DMS53 treated with DMSO at 0.1 percent for 48 hours (cell line): ENCODE results near the gene KIRREL3.

Source experiments
- DNase-seq: peaks from one replicate; lab custom pipeline; 2025; ENCODE audit not compliant: unreplicated experiment; lab: John Stamatoyannopoulos, UW

KIRREL3 gene

GRCh38 chr11:126918556-126918955, 82.0 kb downstream of the KIRREL3 start:
- no peak for DNase-seq

DNA sequence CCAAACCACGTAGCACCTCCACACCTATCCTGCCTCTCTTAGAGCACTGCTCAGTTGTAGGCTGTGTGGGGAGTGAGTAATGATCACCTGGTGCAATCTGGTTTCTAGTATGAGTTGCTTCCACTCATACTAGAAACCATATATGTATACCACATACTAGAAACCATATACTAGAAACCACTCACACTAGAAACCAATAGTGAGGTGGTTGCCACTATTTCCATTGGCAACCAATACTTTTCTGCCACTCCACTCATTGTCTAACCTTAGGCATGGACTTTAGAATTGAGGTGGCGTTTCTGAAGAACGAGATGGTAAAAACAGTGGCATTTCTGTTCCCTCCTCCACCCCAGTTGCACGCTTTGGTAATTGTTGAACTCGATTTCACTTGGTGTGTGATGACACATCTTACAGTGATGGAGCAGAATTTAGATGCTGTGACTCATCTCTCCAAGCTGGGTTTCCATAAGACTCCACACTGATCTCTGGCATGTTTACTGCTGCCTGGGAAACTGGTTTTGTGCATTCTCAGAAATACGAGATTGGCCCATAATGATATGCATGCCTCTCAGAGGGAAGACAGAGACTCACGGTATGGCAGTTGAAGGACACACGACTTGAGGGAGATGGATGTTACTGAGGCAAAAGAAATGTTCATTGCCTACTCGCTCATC, 82.9 kb downstream of the KIRREL3 start:
- no peak for DNase-seq

DNA sequence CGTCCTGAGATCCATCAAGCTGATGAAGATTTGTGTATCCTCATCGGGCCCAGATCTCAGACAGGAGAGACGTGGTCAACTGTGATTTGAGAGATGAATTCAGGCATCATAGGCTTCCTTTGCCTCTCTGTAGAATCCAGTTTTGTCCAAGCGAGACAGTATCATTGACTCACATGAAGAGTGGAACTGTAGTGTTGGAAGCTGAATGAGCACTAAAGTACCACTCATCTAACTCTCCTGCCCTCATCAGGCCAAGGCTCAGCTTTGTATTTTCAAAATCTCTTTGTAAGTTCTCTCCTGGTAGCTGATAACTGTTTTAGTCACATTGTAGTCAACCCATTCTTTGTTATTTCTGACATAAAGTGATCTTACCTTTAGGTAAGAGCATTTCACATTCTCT, 85.1 kb downstream of the KIRREL3 start:
- no peak for DNase-seq

- DNase-seq: no peak
Observed at GRCh38 chr11:126914941-126915340, 85.6 kb downstream of the KIRREL3 start.

GRCh38 chr11:126914166-126914565, 86.4 kb downstream of the KIRREL3 start:
- no peak for DNase-seq

DNA sequence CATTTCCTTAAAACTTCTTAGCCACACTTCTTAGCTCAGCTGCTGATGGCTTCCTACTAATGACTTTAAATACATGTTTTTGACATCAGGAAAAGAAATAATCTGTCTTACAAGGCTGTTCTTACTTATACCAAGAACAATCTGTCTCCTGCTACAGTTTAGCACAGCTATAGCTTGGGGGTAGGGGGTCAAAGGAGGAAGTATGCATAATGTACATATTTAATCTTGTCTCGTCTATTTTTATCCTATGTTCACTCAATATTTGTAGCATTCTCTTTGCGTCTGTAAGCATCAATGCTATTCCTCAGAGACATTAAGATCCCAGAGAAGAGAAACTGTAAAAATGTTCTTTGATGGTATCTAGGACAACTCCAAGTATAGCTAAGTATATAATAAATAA, 96.0 kb downstream of the KIRREL3 start:
- DNase-seq: no peak

GRCh38 chr11:126901783-126902182, 98.8 kb downstream of the KIRREL3 start:
- no peak for DNase-seq

- DNase-seq: no peak
Observed at GRCh38 chr11:126899961-126900748, 100.4 kb downstream of the KIRREL3 start.

DNA sequence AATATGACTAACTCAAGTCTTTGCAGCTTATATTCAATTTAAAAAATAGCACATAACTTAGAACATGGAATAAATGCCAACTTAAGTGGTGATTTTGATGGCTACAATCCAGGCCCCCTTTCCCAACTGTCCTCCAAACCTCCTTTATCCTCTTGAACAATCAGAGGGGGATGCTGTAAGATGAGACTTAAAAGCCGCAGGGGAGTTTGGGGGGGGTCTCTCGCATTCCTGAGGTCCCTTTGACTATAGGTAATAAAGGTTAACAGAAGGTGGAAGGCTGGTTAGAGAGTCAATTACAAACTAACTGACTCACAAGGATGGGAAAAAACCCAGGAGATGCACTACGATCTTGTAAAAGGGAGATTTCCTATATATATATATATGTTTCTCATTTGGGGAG, 101.8 kb downstream of the KIRREL3 start:
- DNase-seq: no peak

DNA sequence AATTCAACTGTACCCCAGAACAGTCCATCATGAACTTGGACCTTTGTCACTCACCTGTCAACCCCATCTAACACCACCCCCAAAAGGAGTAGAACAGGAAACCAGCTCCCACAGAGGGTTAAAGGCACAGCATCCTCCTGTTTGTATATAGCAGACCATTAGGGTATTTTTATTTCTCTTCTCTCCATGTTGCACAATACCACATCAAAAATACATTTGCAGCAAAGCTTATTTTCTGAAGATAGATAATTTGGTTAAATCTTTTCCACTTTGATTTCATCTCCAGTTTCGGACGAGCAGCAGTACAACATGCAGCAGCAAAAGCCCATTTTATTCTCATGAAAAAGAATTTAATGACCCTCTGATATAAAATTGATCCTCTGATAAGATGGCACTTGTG, 103.1 kb downstream of the KIRREL3 start:
- DNase-seq: no peak

DNA sequence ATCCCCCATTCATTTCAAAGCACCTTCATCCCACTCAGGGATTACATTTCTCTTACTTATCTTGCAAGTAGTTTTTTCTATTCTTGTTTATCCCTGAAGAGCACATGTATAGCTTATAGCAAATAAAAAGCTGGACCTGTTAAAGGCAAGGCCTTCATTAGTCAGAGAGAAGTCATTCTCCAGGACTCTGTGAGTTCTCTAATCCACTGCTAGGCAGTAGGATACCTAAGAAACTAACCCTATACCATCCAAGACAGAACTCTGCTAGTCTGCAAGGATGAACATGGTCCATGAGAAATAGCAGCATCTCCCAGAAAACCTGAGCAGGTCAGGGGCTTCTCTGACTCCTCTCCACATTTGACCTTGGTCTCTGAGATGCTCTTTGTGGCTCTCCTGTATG, 104.5 kb downstream of the KIRREL3 start:
- no peak for DNase-seq

DNA sequence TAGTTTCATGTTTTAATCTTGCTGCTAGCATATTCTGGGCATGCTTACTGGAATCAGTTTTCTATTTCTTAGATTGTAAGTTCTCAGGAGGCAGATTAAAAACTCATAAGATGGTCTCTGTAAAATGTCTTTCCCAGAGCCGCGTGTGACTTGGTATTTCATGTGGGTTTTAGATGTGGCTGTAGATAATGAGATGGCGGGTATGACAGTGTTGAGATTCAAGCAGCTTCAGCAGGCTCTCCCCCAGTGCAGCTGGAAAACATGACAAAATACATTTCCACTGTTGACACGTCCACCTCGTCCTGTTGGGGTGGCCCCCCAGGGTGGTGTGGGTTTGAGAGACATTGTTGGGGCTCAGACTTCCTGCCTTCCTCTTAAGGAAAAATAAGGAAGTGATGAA, 106.8 kb downstream of the KIRREL3 start:
- no peak for DNase-seq

DNA sequence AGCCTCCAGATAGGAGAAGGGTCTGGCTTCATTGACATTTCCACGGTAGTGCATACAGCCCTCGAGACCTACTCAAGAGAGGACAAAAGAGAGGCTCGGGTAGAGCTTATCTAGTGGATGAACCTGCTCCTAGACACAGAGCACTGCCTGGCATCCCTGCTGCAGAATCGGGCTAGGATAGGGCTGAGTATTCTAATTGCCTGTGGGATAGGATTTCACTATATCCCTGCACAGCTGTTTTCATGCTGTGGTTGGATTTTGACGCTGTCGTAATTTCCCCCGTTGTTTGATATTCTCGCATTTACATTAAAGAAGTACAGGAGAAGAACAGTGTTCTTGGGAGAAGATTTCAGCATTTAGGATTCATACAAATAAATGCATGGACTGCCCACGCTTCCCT, 107.8 kb downstream of the KIRREL3 start:
- no peak for DNase-seq

DNA sequence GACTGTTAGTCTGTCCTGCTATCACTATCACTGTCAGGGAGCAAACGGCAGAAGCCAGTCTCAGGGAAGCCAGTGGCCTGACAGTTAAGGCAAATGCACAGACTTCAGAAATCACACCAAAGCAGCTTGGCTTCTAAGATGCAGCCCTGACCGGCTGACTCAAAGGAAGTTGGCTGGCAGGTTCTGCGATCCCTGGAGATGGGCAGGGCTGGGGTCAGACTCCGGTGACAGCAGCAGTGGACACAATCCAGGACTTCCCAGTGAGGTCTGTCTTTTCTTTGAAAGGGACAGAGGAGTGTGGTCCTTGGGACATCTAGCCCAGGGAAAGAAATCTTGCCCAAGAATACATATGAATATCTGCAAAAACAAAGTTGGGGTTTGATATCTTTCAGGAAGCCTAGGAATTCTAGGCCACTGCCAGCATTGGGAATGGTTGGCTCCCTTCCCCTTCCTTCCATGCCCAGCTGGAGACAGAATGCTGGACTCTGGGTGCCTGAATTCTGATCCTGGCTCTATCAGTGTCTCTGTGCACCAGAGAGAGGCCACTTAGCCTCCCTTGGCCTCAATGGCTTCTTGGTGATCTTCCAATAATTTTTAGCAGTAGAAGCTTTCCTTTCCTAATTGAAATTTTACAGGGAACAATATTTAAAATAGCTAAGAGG, 108.9 kb downstream of the KIRREL3 start:
- no peak for DNase-seq

- DNase-seq: no peak
Observed at GRCh38 chr11:126890561-126890960, 110.0 kb downstream of the KIRREL3 start.

- no peak for DNase-seq
Observed at GRCh38 chr11:126888115-126888712, 112.4 kb downstream of the KIRREL3 start.

DNA sequence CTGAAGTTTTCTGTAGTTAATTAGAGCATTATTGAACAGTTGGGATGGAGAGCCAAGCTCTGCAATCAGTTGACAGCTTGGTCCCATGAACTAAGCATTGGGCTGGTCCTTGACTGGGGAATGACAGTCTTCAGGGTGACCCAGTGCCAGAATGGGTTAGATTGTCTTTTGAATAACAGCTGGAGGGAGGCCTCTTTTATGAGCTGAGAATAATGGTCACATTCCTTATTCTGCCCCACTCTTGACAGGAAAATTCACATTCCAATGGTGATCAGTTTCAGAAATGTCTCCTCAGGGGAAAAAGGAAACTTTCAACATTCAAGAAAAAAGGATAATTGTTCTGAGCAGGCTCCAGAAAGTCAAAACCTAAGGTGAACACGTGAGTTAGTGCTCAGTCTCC, 113.9 kb downstream of the KIRREL3 start:
- no peak for DNase-seq

- no peak for DNase-seq
Observed at GRCh38 chr11:126886085-126886484, 114.5 kb downstream of the KIRREL3 start.

GRCh38 chr11:126884594-126884993, 116.0 kb downstream of the KIRREL3 start:
- DNase-seq: no peak

DNA sequence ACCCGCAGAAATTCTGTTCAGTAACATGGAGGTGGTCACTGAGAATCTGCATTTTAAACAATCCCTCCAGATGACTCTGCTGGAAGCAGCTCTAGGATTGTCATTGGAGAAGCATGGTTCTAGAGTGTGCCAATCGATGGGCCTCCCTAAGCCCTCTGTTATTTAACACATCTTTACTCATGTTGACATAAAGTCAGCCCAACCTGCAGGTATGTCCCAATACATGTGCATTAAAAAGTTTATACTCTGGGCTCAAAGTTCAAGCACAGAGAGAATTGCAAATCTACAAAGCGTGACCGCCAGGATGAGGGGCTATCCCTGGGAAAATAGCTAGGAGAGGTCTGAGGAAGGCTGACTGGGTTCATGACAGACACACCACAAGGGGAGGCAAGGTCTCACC, 116.4 kb downstream of the KIRREL3 start:
- no peak for DNase-seq

DNA sequence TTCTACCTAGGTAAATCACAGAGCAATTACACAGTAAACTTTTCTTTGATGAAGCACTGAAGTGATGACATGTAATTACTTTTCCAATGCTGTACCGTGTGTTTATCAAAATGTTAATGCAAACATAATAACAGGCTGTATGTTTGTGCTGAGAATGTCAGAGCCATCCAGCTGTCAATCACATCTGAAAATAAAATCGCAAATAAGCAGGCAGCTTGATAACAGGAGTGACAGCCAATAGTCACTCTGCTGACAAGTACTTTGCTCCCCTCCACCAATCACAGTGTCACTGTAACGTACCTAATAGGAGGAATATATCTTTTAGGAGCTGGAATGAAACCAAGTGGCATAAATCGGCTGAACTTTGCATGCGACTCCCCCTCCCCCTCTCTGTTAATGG, 119.7 kb downstream of the KIRREL3 start:
- DNase-seq: no peak

GRCh38 chr11:126879516-126879915, 121.1 kb downstream of the KIRREL3 start:
- no peak for DNase-seq
